ENCODE results near the gene ALDH1A2.

ALDH1A2 gene

GRCh38 chr15:57941816-57942215, 123.7 kb downstream of the ALDH1A2 start:
- no peak overlapping the region for H3K4me3 ChIP-seq (ENCODE audit: low read length)
- no peak overlapping the region for H3K27ac ChIP-seq (ENCODE audit: low read depth, low read length)
- no peak overlapping the region for H3K9ac ChIP-seq (ENCODE audit: low read length)

GRCh38 chr15:57932348-57932747, 133.2 kb downstream of the ALDH1A2 start:
- no peaks in the 10 kb centered on the region for H3K36me3 ChIP-seq (ENCODE audit: control insufficient read depth, insufficient read depth, low read length)
- no peak overlapping the region for H3K9ac ChIP-seq (ENCODE audit: low read length)
- no peaks in the 10 kb centered on the region for H3K27me3 ChIP-seq (ENCODE audit: control insufficient read depth, insufficient read depth, low read length)
- H3K4me3 ChIP-seq (ENCODE audit: low read length) = no peak overlapping the region
- H3K4me1 ChIP-seq (ENCODE audit: control insufficient read depth, insufficient read depth, low read length) = no peaks in the 10 kb centered on the region
- H3K27ac ChIP-seq (ENCODE audit: low read depth, low read length) = no peak overlapping the region

More at GRCh38 chr15:57941816-57942215, 123.7 kb downstream of the ALDH1A2 start:
- H3K4me1 ChIP-seq (ENCODE audit: control insufficient read depth, insufficient read depth, low read length) = no peaks in the 10 kb centered on the region
- no peaks in the 10 kb centered on the region for H3K27me3 ChIP-seq (ENCODE audit: control insufficient read depth, insufficient read depth, low read length)
- H3K36me3 ChIP-seq (ENCODE audit: control insufficient read depth, insufficient read depth, low read length) = no peaks in the 10 kb centered on the region

GRCh38 chr15:57931570-57931969, 133.9 kb downstream of the ALDH1A2 start:
- Histone ChIP-seq H3K27me3 (ENCODE audit: control insufficient read depth, insufficient read depth, low read length) (no peaks in the 10 kb centered on the region), H3K27ac (ENCODE audit: low read depth, low read length) (no peak overlapping the region), H3K4me3 (ENCODE audit: low read length) (no peak overlapping the region), H3K4me1 (ENCODE audit: control insufficient read depth, insufficient read depth, low read length) (no peaks in the 10 kb centered on the region), H3K36me3 (ENCODE audit: control insufficient read depth, insufficient read depth, low read length) (no peaks in the 10 kb centered on the region), H3K9ac (ENCODE audit: low read length) (no peak overlapping the region)

GRCh38 chr15:57927091-57927631, 138.3 kb downstream of the ALDH1A2 start:
- no peak overlapping the region for H3K9ac ChIP-seq (ENCODE audit: low read length)
- H3K27ac ChIP-seq (ENCODE audit: low read depth, low read length) = no peak overlapping the region
- no peaks in the 10 kb centered on the region for H3K4me1 ChIP-seq (ENCODE audit: control insufficient read depth, insufficient read depth, low read length)
- no peaks in the 10 kb centered on the region for H3K27me3 ChIP-seq (ENCODE audit: control insufficient read depth, insufficient read depth, low read length)
- H3K36me3 ChIP-seq (ENCODE audit: control insufficient read depth, insufficient read depth, low read length) = no peaks in the 10 kb centered on the region
- H3K4me3 ChIP-seq (ENCODE audit: low read length) = no peak overlapping the region

- Histone ChIP-seq H3K27me3 (ENCODE audit: control insufficient read depth, insufficient read depth, low read length) (no peaks in the 10 kb centered on the region), H3K27ac (ENCODE audit: low read depth, low read length) (no peak overlapping the region), H3K4me1 (ENCODE audit: control insufficient read depth, insufficient read depth, low read length) (no peaks in the 10 kb centered on the region), H3K36me3 (ENCODE audit: control insufficient read depth, insufficient read depth, low read length) (no peaks in the 10 kb centered on the region), H3K9ac (ENCODE audit: low read length) (no peak overlapping the region), H3K4me3 (ENCODE audit: low read length) (no peak overlapping the region)
These were observed 139.9 kb downstream of the ALDH1A2 start for GRCh38 chr15:57925650-57926049.

GRCh38 chr15:57924598-57924997, 140.9 kb downstream of the ALDH1A2 start:
- Histone ChIP-seq H3K4me1 (ENCODE audit: control insufficient read depth, insufficient read depth, low read length) (no peaks in the 10 kb centered on the region), H3K27me3 (ENCODE audit: control insufficient read depth, insufficient read depth, low read length) (no peaks in the 10 kb centered on the region), H3K27ac (ENCODE audit: low read depth, low read length) (no peak overlapping the region), H3K9ac (ENCODE audit: low read length) (no peak overlapping the region), H3K4me3 (ENCODE audit: low read length) (no peak overlapping the region), H3K36me3 (ENCODE audit: control insufficient read depth, insufficient read depth, low read length) (no peaks in the 10 kb centered on the region)

- no peaks in the 10 kb centered on the region for H3K36me3 ChIP-seq (ENCODE audit: control insufficient read depth, insufficient read depth, low read length)
- no peak overlapping the region for H3K4me3 ChIP-seq (ENCODE audit: low read length)
- H3K4me1 ChIP-seq (ENCODE audit: control insufficient read depth, insufficient read depth, low read length) = no peaks in the 10 kb centered on the region
- H3K27ac ChIP-seq (ENCODE audit: low read depth, low read length) = no peak overlapping the region
- H3K27me3 ChIP-seq (ENCODE audit: control insufficient read depth, insufficient read depth, low read length) = no peaks in the 10 kb centered on the region
- H3K9ac ChIP-seq (ENCODE audit: low read length) = no peak overlapping the region
These were observed 141.8 kb downstream of the ALDH1A2 start for GRCh38 chr15:57923750-57924149.

- Histone ChIP-seq H3K4me1 (ENCODE audit: control insufficient read depth, insufficient read depth, low read length) (no peaks in the 10 kb centered on the region), H3K4me3 (ENCODE audit: low read length) (no peak overlapping the region), H3K27ac (ENCODE audit: low read depth, low read length) (no peak overlapping the region), H3K27me3 (ENCODE audit: control insufficient read depth, insufficient read depth, low read length) (no peaks in the 10 kb centered on the region), H3K9ac (ENCODE audit: low read length) (no peak overlapping the region), H3K36me3 (ENCODE audit: control insufficient read depth, insufficient read depth, low read length) (no peaks in the 10 kb centered on the region)
These were observed 142.2 kb downstream of the ALDH1A2 start for GRCh38 chr15:57923306-57923705.

- Histone ChIP-seq H3K9ac (ENCODE audit: low read length) (no peak overlapping the region), H3K4me1 (ENCODE audit: control insufficient read depth, insufficient read depth, low read length) (no peaks in the 10 kb centered on the region), H3K36me3 (ENCODE audit: control insufficient read depth, insufficient read depth, low read length) (no peaks in the 10 kb centered on the region), H3K4me3 (ENCODE audit: low read length) (no peak overlapping the region), H3K27me3 (ENCODE audit: control insufficient read depth, insufficient read depth, low read length) (no peaks in the 10 kb centered on the region), H3K27ac (ENCODE audit: low read depth, low read length) (no peak overlapping the region)
These were observed 142.7 kb downstream of the ALDH1A2 start for GRCh38 chr15:57922776-57923175.

- Histone ChIP-seq H3K4me3 (ENCODE audit: low read length) (no peak overlapping the region), H3K4me1 (ENCODE audit: control insufficient read depth, insufficient read depth, low read length) (no peaks in the 10 kb centered on the region), H3K27ac (ENCODE audit: low read depth, low read length) (no peak overlapping the region), H3K36me3 (ENCODE audit: control insufficient read depth, insufficient read depth, low read length) (no peaks in the 10 kb centered on the region), H3K9ac (ENCODE audit: low read length) (no peak overlapping the region), H3K27me3 (ENCODE audit: control insufficient read depth, insufficient read depth, low read length) (no peaks in the 10 kb centered on the region)
These were observed 144.1 kb downstream of the ALDH1A2 start for GRCh38 chr15:57921371-57921770.

GRCh38 chr15:57920911-57921310, 144.6 kb downstream of the ALDH1A2 start:
- no peak overlapping the region for H3K4me3 ChIP-seq (ENCODE audit: low read length)
- H3K27me3 ChIP-seq (ENCODE audit: control insufficient read depth, insufficient read depth, low read length) = no peaks in the 10 kb centered on the region
- no peaks in the 10 kb centered on the region for H3K4me1 ChIP-seq (ENCODE audit: control insufficient read depth, insufficient read depth, low read length)
- H3K36me3 ChIP-seq (ENCODE audit: control insufficient read depth, insufficient read depth, low read length) = no peaks in the 10 kb centered on the region
- no peak overlapping the region for H3K27ac ChIP-seq (ENCODE audit: low read depth, low read length)
- H3K9ac ChIP-seq (ENCODE audit: low read length) = no peak overlapping the region

GRCh38 chr15:57919754-57920153, 145.8 kb downstream of the ALDH1A2 start:
- Histone ChIP-seq H3K4me3 (ENCODE audit: low read length) (no peak overlapping the region), H3K27me3 (ENCODE audit: control insufficient read depth, insufficient read depth, low read length) (no peaks in the 10 kb centered on the region), H3K4me1 (ENCODE audit: control insufficient read depth, insufficient read depth, low read length) (no peaks in the 10 kb centered on the region), H3K36me3 (ENCODE audit: control insufficient read depth, insufficient read depth, low read length) (no peaks in the 10 kb centered on the region), H3K9ac (ENCODE audit: low read length) (no peak overlapping the region), H3K27ac (ENCODE audit: low read depth, low read length) (no peak overlapping the region)

GRCh38 chr15:57917998-57918397, 147.5 kb downstream of the ALDH1A2 start:
- H3K9ac ChIP-seq (ENCODE audit: low read length) = no peak overlapping the region
- H3K27ac ChIP-seq (ENCODE audit: low read depth, low read length) = no peak overlapping the region
- no peak overlapping the region for H3K4me3 ChIP-seq (ENCODE audit: low read length)
- H3K27me3 ChIP-seq (ENCODE audit: control insufficient read depth, insufficient read depth, low read length) = no peaks in the 10 kb centered on the region
- H3K36me3 ChIP-seq (ENCODE audit: control insufficient read depth, insufficient read depth, low read length) = no peaks in the 10 kb centered on the region
- H3K4me1 ChIP-seq (ENCODE audit: control insufficient read depth, insufficient read depth, low read length) = no peaks in the 10 kb centered on the region

Data from rectal smooth muscle tissue (tissue), 1 donor.